K562 (cell line): ENCODE measurements around the gene RALB. TPM values are rescaled to one million over a fixed set of nuclear protein-coding genes. Genes with fewer than 3 reads are reported as not detected.

Experiments used
- ARID2 ChIP-seq: fragments of 450-650 bp; IDR thresholded peaks from 2 replicates; pipeline ENCODE4 v1.6.1; 2017; ENCODE audit warnings: antibody characterized with exemption, mild to moderate bottlenecking
- CBX3 ChIP-seq, 2 experiments: IDR thresholded peaks; 1 replicate in 1 of 2; 2 replicates in 1 of 2; pipeline ENCODE4 v1.6.1; 2012; ENCODE audit warnings: inconsistent platforms in 2 of 2, low read length in 2 of 2, borderline replicate concordance in 1 of 2, control low read depth in 1 of 2
- COPS2 ChIP-seq: fragments of 450-650 bp; conservative IDR thresholded peaks from 2 replicates; pipeline ENCODE4 v1.6.1; 2016; ENCODE audit warnings: mild to moderate bottlenecking, moderate library complexity
- CTCF ChIP-seq, 3 experiments: IDR thresholded peaks in 2 of 3; conservative IDR thresholded peaks in 1 of 3; 2 replicates each; pipeline ENCODE4 v1.5.1; 2011 to 2012; ENCODE audit warnings: low read length in 3 of 3, mild to moderate bottlenecking in 3 of 3, control low read depth in 2 of 3, improper control_type of control experiment in 1 of 3, inconsistent platforms in 1 of 3, low read depth in 1 of 3, mixed read lengths in 1 of 3, moderate library complexity in 1 of 3; ENCODE audit not compliant: insufficient read depth in 2 of 3
- FOXP4 ChIP-seq: sonication (generic); formaldehyde crosslinking; IDR thresholded peaks from 2 replicates; pipeline ENCODE4 v1.8.0; 2022; ENCODE audit warnings: mild to moderate bottlenecking, missing genetic modification reagents, borderline replicate concordance
- HNRNPL ChIP-seq: fragments of 200-400 bp; formaldehyde crosslinking; IDR thresholded peaks from 2 replicates; pipeline ENCODE4 v1.6.1; 2017; ENCODE audit warnings: low read depth, mild to moderate bottlenecking, low read length
- MAFG ChIP-seq: fragments of 450-650 bp; conservative IDR thresholded peaks from 2 replicates; pipeline ENCODE4 v1.6.1; 2016; ENCODE audit warnings: missing genetic modification characterization, missing compliant biosample characterization
- RNF2 ChIP-seq: sonication (generic); IDR thresholded peaks from 2 replicates; pipeline ENCODE4 v1.6.1; 2016
- SMARCB1 ChIP-seq: IDR thresholded peaks from 2 replicates; pipeline ENCODE4 v1.6.1; 2011; ENCODE audit warnings: improper control_type of control experiment, low read depth; ENCODE audit not compliant: insufficient read length
- TBL1XR1 ChIP-seq, 2 experiments: IDR thresholded peaks; 2 replicates each; pipeline ENCODE4 v1.6.1; 2012; ENCODE audit warnings: improper control_type of control experiment in 2 of 2, low read length in 2 of 2, mild to moderate bottlenecking in 1 of 2
- TEAD2 ChIP-seq: fragments of 450-650 bp; IDR thresholded peaks from 2 replicates; pipeline ENCODE4 v1.6.1; 2016; ENCODE audit warnings: missing genetic modification characterization, control low read depth, missing compliant biosample characterization
- THRAP3 ChIP-seq: fragments of 450-650 bp; IDR thresholded peaks from 2 replicates; pipeline ENCODE4 v1.6.1; 2016; ENCODE audit warnings: mild to moderate bottlenecking, inconsistent platforms, borderline replicate concordance
- WHSC1 ChIP-seq: IDR thresholded peaks from one replicate; pipeline ENCODE4 v1.6.1; 2012; ENCODE audit warnings: low read length, control low read depth, inconsistent platforms
- ZNF121 ChIP-seq: sonication (generic); formaldehyde crosslinking; conservative IDR thresholded peaks from 2 replicates; pipeline ENCODE4 v1.8.0; 2022; ENCODE audit warnings: missing genetic modification reagents
- ZNF174 ChIP-seq: fragments of 250-450 bp; sonication (Bioruptor Pico); IDR thresholded peaks from 2 replicates; pipeline ENCODE4 v1.4.0; 2020; ENCODE audit warnings: mild to moderate bottlenecking
- ZSCAN32 ChIP-seq: fragments of 450-650 bp; formaldehyde crosslinking; IDR thresholded peaks from 2 replicates; pipeline ENCODE4 v1.4.0; 2020; ENCODE audit warnings: mild to moderate bottlenecking, moderate library complexity
- polyA plus RNA-seq, 8 experiments: library from polyadenylated mRNA; depleted of rRNA in 4 of 8; stranded (reverse) in 5 of 8; unstranded in 3 of 8; fragments of >200 nt; fragmentation: Nextera tagmentation in 2 of 8; fragmentation: Illumina TruSeq in 1 of 8; extraction: Ambion mirVana in 2 of 8; extraction: Trizol in 1 of 8; gene quantifications; 2 replicates each; pipeline versions ENCODE4 v1.2.1 to v1.2.3, GENCODE V29; 2011 to 2014; ENCODE audit warnings: inconsistent platforms in 1 of 8, missing spikeins in 1 of 8
- total RNA-seq, 7 experiments: library from RNA; depleted of rRNA in 6 of 7; stranded (reverse); fragments of >200 nt in 6 of 7; fragmentation: Illumina TruSeq in 2 of 7; extraction: Trizol in 2 of 7; gene quantifications; 2 replicates each; pipeline versions ENCODE4 v1.2.1 to v1.2.3, GENCODE V29; 2011 to 2021; ENCODE audit warnings: low replicate concordance in 1 of 7
- TF ChIP-seq, protein P1 (sequence below): fragments of 450-650 bp; IDR thresholded peaks from 2 replicates; pipeline ENCODE4 v1.6.1; 2017; ENCODE audit warnings: mild to moderate bottlenecking, moderate library complexity

RALB gene
- total and polyA plus RNA-seq, 9 of the 15 experiments (the other 6 are each of a cell fraction or from before 2014, with no cell fraction given): 14.8 to 65.6 (median 38.4) TPM

GRCh38 chr2:120253021-120253882, 600 bp downstream of the RALB start (continued):
- TF ChIP-seq FOXP4 (CRISPR knock-in tag): no peak
- TF ChIP-seq COPS2: no peak
- no peak for TF ChIP-seq MAFG (tag)
- TF ChIP-seq ARID2: no peak
- no peak for TF ChIP-seq WHSC1
- no peak for TF ChIP-seq TEAD2
- no peak for TF ChIP-seq ZSCAN32 (CRISPR knock-in tag)
- TF ChIP-seq TBL1XR1 (IDR thresholded peaks at IDR 0.05; ENCODE audit: low read length in 2 of 2): no peak; a peak in 1 of 4 replicates
- peak; percentile 14; the same call in 1 of the 2 replicates for TF ChIP-seq HNRNPL
- 0 out of 3 replicates have a peak, but pooled peaks of 1 of the 2 experiments have one; percentile 36 for TF ChIP-seq CBX3 (IDR thresholded peaks at IDR 0.05; ENCODE audit: borderline replicate concordance in 1 of 2, low read length in 2 of 2)
- TF ChIP-seq ZNF121 (CRISPR knock-in tag): no peak
- TF ChIP-seq SMARCB1: no peak
- peak; percentile 50 for TF ChIP-seq RNF2
- TF ChIP-seq ZNF174: no peak
- no peak for TF ChIP-seq THRAP3
- peak; percentile 50 to 67 (median 62) for TF ChIP-seq CTCF (IDR thresholded peaks at IDR 0.05 in 2 of 3, conservative IDR thresholded peaks at IDR 0.05 in 1 of 3; ENCODE audit: insufficient read depth in 2 of 3, low read depth in 1 of 3, low read length in 3 of 3)
- TF ChIP-seq, protein P1, sequence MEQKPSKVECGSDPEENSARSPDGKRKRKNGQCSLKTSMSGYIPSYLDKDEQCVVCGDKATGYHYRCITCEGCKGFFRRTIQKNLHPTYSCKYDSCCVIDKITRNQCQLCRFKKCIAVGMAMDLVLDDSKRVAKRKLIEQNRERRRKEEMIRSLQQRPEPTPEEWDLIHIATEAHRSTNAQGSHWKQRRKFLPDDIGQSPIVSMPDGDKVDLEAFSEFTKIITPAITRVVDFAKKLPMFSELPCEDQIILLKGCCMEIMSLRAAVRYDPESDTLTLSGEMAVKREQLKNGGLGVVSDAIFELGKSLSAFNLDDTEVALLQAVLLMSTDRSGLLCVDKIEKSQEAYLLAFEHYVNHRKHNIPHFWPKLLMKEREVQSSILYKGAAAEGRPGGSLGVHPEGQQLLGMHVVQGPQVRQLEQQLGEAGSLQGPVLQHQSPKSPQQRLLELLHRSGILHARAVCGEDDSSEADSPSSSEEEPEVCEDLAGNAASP: no peak
